Endothelial cell of umbilical vein (primary cell): ENCODE results near the gene CRIM1. TPM values are rescaled to one million over a fixed set of nuclear protein-coding genes. Genes with fewer than 3 reads are reported as not detected.
A peak's percentile ranks its signal among the peaks of the same experiment; 100 is the strongest.

ENCODE experiments used
- BruUV-seq: library from RNA; stranded (reverse); fragments of 400-500 nt; replicated peaks from 2 replicates; lab custom pipeline; 2021; lab: Mats Ljungman, UMichigan
- CTCF ChIA-PET: fragments of 300-600, 350-600 bp; sonication (Branson Sonifier 250); formaldehyde crosslinking; loops from one replicate; lab custom pipeline; 2021; ENCODE audit warnings: antibody characterized with exemption, inconsistent platforms; lab: Charles Lee
- POLR2A ChIA-PET: fragments of 300-600, 350-600 bp; sonication (Branson Sonifier 250); formaldehyde crosslinking; loops from one replicate; lab custom pipeline; 2021; ENCODE audit warnings: antibody characterized with exemption, inconsistent platforms; lab: Charles Lee
- DNase-seq: peaks from one replicate; pipeline ENCODE4 v3.0.0-alpha.2; 2011; ENCODE audit warnings: low read depth, low spot score
- FAIRE-seq: peaks from 2 replicates; lab custom pipeline; 2011; peaks lifted over from hg19 to GRCh38; lab: Jason Lieb, UNC
- H2AFZ ChIP-seq: 2 replicates; pipeline ENCODE4 v1.6.0; 2012; ENCODE audit warnings: low read depth, low read length, control low read depth, inconsistent platforms
- H3K27ac ChIP-seq: 2 replicates; pipeline ENCODE4 v1.5.1; 2011; ENCODE audit warnings: low read depth, mild to moderate bottlenecking, control low read depth, low read length, moderate library complexity; ENCODE audit not compliant: insufficient read depth
- H3K27me3 ChIP-seq, 2 experiments: 2 replicates each; pipeline versions ENCODE4 v1.6.0 to v1.6.1; 2011; ENCODE audit warnings: low read length in 2 of 2, mixed read lengths in 1 of 2; ENCODE audit not compliant: control insufficient read depth in 2 of 2, insufficient read depth in 2 of 2
- H3K36me3 ChIP-seq, 2 experiments: 2 replicates in 1 of 2; 3 replicates in 1 of 2; pipeline ENCODE4 v1.5.1; 2011; ENCODE audit warnings: low read length in 2 of 2, mild to moderate bottlenecking in 1 of 2, moderate library complexity in 1 of 2; ENCODE audit not compliant: control insufficient read depth in 2 of 2, insufficient read depth in 2 of 2; ENCODE audit errors: extremely low read depth in 1 of 2
- H3K4me1 ChIP-seq: 3 replicates; pipeline ENCODE4 v1.5.1; 2011; ENCODE audit warnings: mild to moderate bottlenecking, low read length; ENCODE audit not compliant: control insufficient read depth, insufficient read depth; ENCODE audit errors: extremely low read depth
- H3K4me2 ChIP-seq: 2 replicates; pipeline ENCODE4 v1.6.1; 2011; ENCODE audit warnings: low read length, control low read depth, mixed read lengths; ENCODE audit not compliant: insufficient read depth
- H3K4me3 ChIP-seq, 3 experiments: fragments of 200-600 bp in 1 of 3; sonication (generic), shearing (Covaris generic) in 1 of 3; replicated peaks in 1 of 3; 2 replicates each; pipeline ENCODE4 v1.5.1; 2011 to 2016; ENCODE audit warnings: control low read depth in 3 of 3, low read length in 3 of 3, mild to moderate bottlenecking in 2 of 3, inconsistent platforms in 1 of 3, low read depth in 1 of 3, moderate library complexity in 1 of 3; ENCODE audit not compliant: insufficient read depth in 1 of 3
- H3K79me2 ChIP-seq: 2 replicates; pipeline ENCODE4 v1.6.0; 2012; ENCODE audit warnings: low read length, inconsistent platforms; ENCODE audit not compliant: control insufficient read depth, insufficient read depth
- H3K9ac ChIP-seq: replicated peaks from 2 replicates; pipeline ENCODE3; 2011; ENCODE audit warnings: low read length, control low read depth; ENCODE audit not compliant: insufficient read depth; ENCODE audit errors: extremely low read depth
- H3K9me1 ChIP-seq: replicated peaks from 3 replicates; pipeline ENCODE4 v1.6.0; 2011; ENCODE audit warnings: mild to moderate bottlenecking, low read length; ENCODE audit not compliant: control insufficient read depth, insufficient read depth; ENCODE audit errors: extremely low read depth
- H3K9me3 ChIP-seq: replicated peaks from 2 replicates; pipeline ENCODE4 v1.5.1; 2012; ENCODE audit warnings: low read length, inconsistent platforms; ENCODE audit not compliant: control insufficient read depth, insufficient read depth
- H4K20me1 ChIP-seq: replicated peaks from 2 replicates; pipeline ENCODE3; 2011; ENCODE audit warnings: mild to moderate bottlenecking, low read length; ENCODE audit not compliant: control insufficient read depth, insufficient read depth; ENCODE audit errors: extremely low read depth
- EZH2 ChIP-seq: IDR thresholded peaks from 2 replicates; pipeline ENCODE4 v1.6.1; 2012; ENCODE audit warnings: borderline replicate concordance, low read depth, mild to moderate bottlenecking, moderate library complexity, low read length, inconsistent platforms; ENCODE audit not compliant: severe bottlenecking
- FOS ChIP-seq: IDR thresholded peaks from 2 replicates; pipeline ENCODE4 v1.6.1; 2011; ENCODE audit warnings: mild to moderate bottlenecking, low read length, moderate library complexity, borderline replicate concordance; ENCODE audit not compliant: insufficient read depth
- GATA2 ChIP-seq: IDR thresholded peaks from 2 replicates; pipeline ENCODE4 v1.7.0; 2011; ENCODE audit warnings: low read depth, mild to moderate bottlenecking, moderate library complexity, mixed read lengths, low read length; ENCODE audit not compliant: insufficient read length, insufficient read depth
- MYC ChIP-seq: IDR thresholded peaks from one replicate; pipeline ENCODE4 v1.6.1; 2011; ENCODE audit warnings: mild to moderate bottlenecking, low read depth, low read length
- POLR2A ChIP-seq: IDR thresholded peaks from 2 replicates; pipeline ENCODE4 v1.6.1; 2012; ENCODE audit warnings: low read depth, mild to moderate bottlenecking, control low read depth, low read length
- POLR2AphosphoS5 ChIP-seq: IDR thresholded peaks from 2 replicates; pipeline ENCODE4 v1.6.1; 2012; ENCODE audit warnings: low read depth, mild to moderate bottlenecking, control low read depth, low read length, moderate library complexity; ENCODE audit not compliant: insufficient read depth
- dilution Hi-C: fragments of 300-500 bp; cut with MboI; formaldehyde crosslinking; loops from one replicate; pipeline ENCODE4 v1.15.0; 2019; ENCODE audit warnings: low sequenced_read_pairs; ENCODE audit not compliant: extremely low pct_ligation_motif_present
- intact Hi-C: fragments of 100-400 bp; cut with micrococcal nuclease; formaldehyde crosslinking; loops from one replicate; pipeline ENCODE4 v1.10.0; 2022
- polyA plus RNA-seq, 4 experiments: library from polyadenylated mRNA; depleted of rRNA in 3 of 4; stranded (reverse) in 3 of 4; unstranded in 1 of 4; fragments of >200 nt; gene quantifications; 2 replicates each; pipeline versions ENCODE4 v1.2.1 to v1.2.3, GENCODE V29; 2011 to 2012; ENCODE audit warnings: missing spikeins in 1 of 4
- total RNA-seq: library from RNA; stranded (reverse); gene quantifications from 2 replicates; pipeline ENCODE4 v1.2.3, GENCODE V29; 2021
- TF ChIP-seq, protein P1 (sequence below), 2 donors: IDR thresholded peaks; 1 replicate in 1 of 2; 2 replicates in 1 of 2; pipeline ENCODE4 v1.5.1; 2011; ENCODE audit warnings: low read length in 2 of 2, mild to moderate bottlenecking in 2 of 2, moderate library complexity in 2 of 2, control low read depth in 1 of 2, inconsistent platforms in 1 of 2, low read depth in 1 of 2; ENCODE audit not compliant: insufficient read depth in 1 of 2; ENCODE audit errors: extremely low read depth in 1 of 2

Gene CRIM1
- total and polyA plus RNA-seq, 2 donors (not counting 3 experiments of a cell fraction or from before 2014, with no cell fraction given): 422 to 649 TPM

- ChIA-PET POLR2A (interaction anchor here (1.0 to 1.6 kb wide), 2 partner anchors 152 to 155 kb away, joined by 5 read pairs; partner anchors contain the start of gene CRIM1), CTCF (interaction anchor here (0.6 to 2.5 kb wide), 14 partner anchors 9 to 278 kb away, joined by 3 to 35 read pairs (median 4); no protein-coding TSS in a partner anchor)
- no peaks in the 10 kb centered on the region for H3K9me1 ChIP-seq
- no peak overlapping the region for H2AFZ ChIP-seq
- TF ChIP-seq POLR2AphosphoS5 (no peak), GATA2 (no peak), FOS (no peak)
- TF ChIP-seq, protein P1, sequence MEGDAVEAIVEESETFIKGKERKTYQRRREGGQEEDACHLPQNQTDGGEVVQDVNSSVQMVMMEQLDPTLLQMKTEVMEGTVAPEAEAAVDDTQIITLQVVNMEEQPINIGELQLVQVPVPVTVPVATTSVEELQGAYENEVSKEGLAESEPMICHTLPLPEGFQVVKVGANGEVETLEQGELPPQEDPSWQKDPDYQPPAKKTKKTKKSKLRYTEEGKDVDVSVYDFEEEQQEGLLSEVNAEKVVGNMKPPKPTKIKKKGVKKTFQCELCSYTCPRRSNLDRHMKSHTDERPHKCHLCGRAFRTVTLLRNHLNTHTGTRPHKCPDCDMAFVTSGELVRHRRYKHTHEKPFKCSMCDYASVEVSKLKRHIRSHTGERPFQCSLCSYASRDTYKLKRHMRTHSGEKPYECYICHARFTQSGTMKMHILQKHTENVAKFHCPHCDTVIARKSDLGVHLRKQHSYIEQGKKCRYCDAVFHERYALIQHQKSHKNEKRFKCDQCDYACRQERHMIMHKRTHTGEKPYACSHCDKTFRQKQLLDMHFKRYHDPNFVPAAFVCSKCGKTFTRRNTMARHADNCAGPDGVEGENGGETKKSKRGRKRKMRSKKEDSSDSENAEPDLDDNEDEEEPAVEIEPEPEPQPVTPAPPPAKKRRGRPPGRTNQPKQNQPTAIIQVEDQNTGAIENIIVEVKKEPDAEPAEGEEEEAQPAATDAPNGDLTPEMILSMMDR (IDR thresholded peaks at IDR 0.05; ENCODE audit: extremely low read depth in 1 of 2, insufficient read depth in 1 of 2, low read depth in 1 of 2, low read length in 2 of 2): peak; percentile 68 to 75
- BruUV-seq: no TSS peak
- dilution Hi-C loops: loop anchor here (25.0 kb wide), 1 partner anchor 155 kb away; no protein-coding TSS in a partner anchor
- peaks cover 30 to 48% of the 10 kb centered on the region in 2 experiments for H3K36me3 ChIP-seq
- H3K9ac ChIP-seq: no peak overlapping the region
- DNase-seq (peak; percentile 64), FAIRE-seq (peak; percentile 78)
- no peaks in the 10 kb centered on the region for H3K27me3 ChIP-seq
- peaks cover 50% of the 10 kb centered on the region for H3K79me2 ChIP-seq
- H3K9me3 ChIP-seq: no peaks in the 10 kb centered on the region
- intact Hi-C loops: loop anchor here (1.0 to 5.0 kb wide), 2 partner anchors 135 to 155 kb away; no protein-coding TSS in a partner anchor
- no peak overlapping the region for H3K4me3 ChIP-seq
- H3K4me2 ChIP-seq: no peak overlapping the region
- H3K27ac ChIP-seq: no peak overlapping the region
- H4K20me1 ChIP-seq: no peaks in the 10 kb centered on the region
- no peaks in the 10 kb centered on the region for H3K4me1 ChIP-seq
These were observed 151.8 kb downstream of the CRIM1 start for GRCh38 chr2:36507408-36507812.

- Histone ChIP-seq H3K4me1 (no peaks in the 10 kb centered on the region), H3K9me1 (no peaks in the 10 kb centered on the region), H3K9ac (no peak overlapping the region), H3K27ac (no peak overlapping the region), H3K4me3 (no peak overlapping the region), H3K79me2 (peaks cover 40% of the 10 kb centered on the region), H4K20me1 (no peaks in the 10 kb centered on the region), H2AFZ (no peak overlapping the region), H3K27me3 (no peaks in the 10 kb centered on the region), H3K9me3 (no peaks in the 10 kb centered on the region), H3K4me2 (no peak overlapping the region), H3K36me3 (peaks cover 38 to 58% of the 10 kb centered on the region in 2 experiments)
- FAIRE-seq: no peak
- DNase-seq: no peak
- TF ChIP-seq POLR2A: no peak
- no peak for TF ChIP-seq FOS
- no peak for TF ChIP-seq MYC
- TF ChIP-seq, protein P1 (IDR thresholded peaks at IDR 0.05; ENCODE audit: extremely low read depth in 1 of 2, insufficient read depth in 1 of 2, low read depth in 1 of 2, low read length in 2 of 2): no peak
- TF ChIP-seq EZH2: no peak
- ChIA-PET CTCF (interaction anchor here (1.5 kb wide), 1 partner anchor 157 kb away, joined by 5 read pairs; no protein-coding TSS in a partner anchor), POLR2A (no interaction called here)
- BruUV-seq: no TSS peak
- dilution Hi-C loops: loop anchor here (25.0 kb wide), 1 partner anchor 153 kb away; no protein-coding TSS in a partner anchor
- intact Hi-C loops: loop anchor here (5.0 kb wide), 1 partner anchor 137 kb away; no protein-coding TSS in a partner anchor
These were observed 153.5 kb downstream of the CRIM1 start for GRCh38 chr2:36509075-36509474.
